BE2C (cell line): ENCODE measurements around the gene HDAC7.

Source experiments
- DNase-seq: peaks from one replicate; pipeline ENCODE4 v3.0.0-alpha.2; 2020
- H3K27me3 ChIP-seq: fragments of 250-450 bp; sonication (Bioruptor Pico); 2 replicates; pipeline ENCODE4 v1.5.1; 2020; ENCODE audit warnings: mild to moderate bottlenecking
- H3K36me3 ChIP-seq: fragments of 250-450 bp; sonication (Bioruptor Pico); 2 replicates; pipeline ENCODE4 v1.5.1; 2020; ENCODE audit warnings: mild to moderate bottlenecking
- H3K4me1 ChIP-seq: fragments of 250-450 bp; sonication (Bioruptor Pico); 2 replicates; pipeline ENCODE4 v1.5.1; 2020
- H3K4me3 ChIP-seq: 2 replicates; pipeline ENCODE4 v1.5.1; 2011; ENCODE audit warnings: low read depth, low read length
- H3K9me3 ChIP-seq: fragments of 250-450 bp; sonication (Bioruptor Pico); 2 replicates; pipeline ENCODE4 v1.5.1; 2020
- CTCF ChIP-seq: IDR thresholded peaks from 2 replicates; pipeline ENCODE4 v1.5.1; 2012; ENCODE audit warnings: mild to moderate bottlenecking, low read depth, low read length

Gene HDAC7

GRCh38 chr12:47752121-47752520, 67.6 kb downstream of the HDAC7 start:
- Histone ChIP-seq H3K27me3 (no peaks in the 10 kb centered on the region), H3K4me1 (peaks cover 42% of the 10 kb centered on the region), H3K4me3 (no peak overlapping the region), H3K9me3 (no peaks in the 10 kb centered on the region), H3K36me3 (no peaks in the 10 kb centered on the region)
- DNase-seq, result no peak
- TF ChIP-seq CTCF, result no peak

GRCh38 chr12:47751561-47751960, 68.1 kb downstream of the HDAC7 start:
- TF ChIP-seq CTCF, result no peak
- H3K4me1 ChIP-seq, result peaks cover 42% of the 10 kb centered on the region
- no peak for DNase-seq
- H3K9me3 ChIP-seq, result no peaks in the 10 kb centered on the region
- no peaks in the 10 kb centered on the region for H3K36me3 ChIP-seq
- H3K4me3 ChIP-seq, result no peak overlapping the region
- no peaks in the 10 kb centered on the region for H3K27me3 ChIP-seq

- H3K4me3 ChIP-seq, result no peak overlapping the region
- TF ChIP-seq CTCF, result no peak
- no peak for DNase-seq
- H3K27me3 ChIP-seq, result no peaks in the 10 kb centered on the region
- H3K36me3 ChIP-seq, result no peaks in the 10 kb centered on the region
- H3K9me3 ChIP-seq, result no peaks in the 10 kb centered on the region
- H3K4me1 ChIP-seq, result peaks cover 37% of the 10 kb centered on the region
Measured at GRCh38 chr12:47750916-47751470, 68.7 kb downstream of the HDAC7 start.

GRCh38 chr12:47750229-47750798, 69.4 kb downstream of the HDAC7 start:
- no peaks in the 10 kb centered on the region for H3K36me3 ChIP-seq
- no peaks in the 10 kb centered on the region for H3K9me3 ChIP-seq
- no peaks in the 10 kb centered on the region for H3K27me3 ChIP-seq
- no peak for DNase-seq
- no peak overlapping the region for H3K4me3 ChIP-seq
- H3K4me1 ChIP-seq, result peaks cover 30% of the 10 kb centered on the region
- TF ChIP-seq CTCF, result no peak

- Histone ChIP-seq H3K36me3 (no peaks in the 10 kb centered on the region), H3K9me3 (no peaks in the 10 kb centered on the region), H3K27me3 (no peaks in the 10 kb centered on the region), H3K4me1 (peaks cover 16% of the 10 kb centered on the region), H3K4me3 (no peak overlapping the region)
- no peak for DNase-seq
- TF ChIP-seq CTCF, result no peak
Measured at GRCh38 chr12:47748899-47749298, 70.8 kb downstream of the HDAC7 start.

- no peak for TF ChIP-seq CTCF
- DNase-seq, result no peak
- Histone ChIP-seq H3K27me3 (no peaks in the 10 kb centered on the region), H3K4me3 (no peak overlapping the region), H3K4me1 (peaks cover 12% of the 10 kb centered on the region), H3K9me3 (no peaks in the 10 kb centered on the region), H3K36me3 (no peaks in the 10 kb centered on the region)
Measured at GRCh38 chr12:47748507-47748828, 71.2 kb downstream of the HDAC7 start.
